K562 (cell line): ENCODE measurements around the gene AKAP13. TPM values are rescaled to one million over a fixed set of nuclear protein-coding genes. Genes with fewer than 3 reads are reported as not detected.

Source experiments
- ATAC-seq: fragments of 200-7000 bp; cut with Tn5 transposase; 3 replicates; pipeline ENCODE4 v1.9.1; 2020; ENCODE audit warnings: moderate library complexity
- BruUV-seq: library from RNA; stranded (reverse); fragments of 400-500 nt; replicated peaks from 2 replicates; lab custom pipeline; 2021; lab: Mats Ljungman, UMichigan
- CTCF ChIA-PET: fragments of 300-600 bp; formaldehyde crosslinking; extraction: SDS; loops from one replicate; lab custom pipeline; 2021; ENCODE audit warnings: low intra/inter-chr PET ratio; lab: Yijun Ruan, JAX
- POLR2A ChIA-PET: fragments of 300-600, 350-650 bp; sonication (Branson Sonifier 250); formaldehyde crosslinking; extraction: SDS; loops from one replicate; lab custom pipeline; 2021; ENCODE audit warnings: antibody characterized with exemption, inconsistent platforms; lab: Yijun Ruan, JAX
- DNase-seq, 4 experiments: peaks; one replicate each; pipeline versions ENCODE4 v3.0.0 to v3.0.0-alpha.2; 2011 to 2018; ENCODE audit warnings: low spot score in 3 of 4, mixed read lengths in 3 of 4; ENCODE audit errors: extremely low read depth in 1 of 4
- FAIRE-seq: peaks from 2 replicates; lab custom pipeline; 2011; peaks lifted over from hg19 to GRCh38; lab: Jason Lieb, UNC
- H2AFZ ChIP-seq: 2 replicates; pipeline ENCODE4 v1.6.0; 2011; ENCODE audit warnings: low read depth, low read length, control low read depth, inconsistent platforms
- H3K27ac ChIP-seq: fragments of 200-600 bp; 3 replicates; pipeline ENCODE4 v1.8.0; 2011; ENCODE audit warnings: low read depth, mild to moderate bottlenecking, control low read depth, inconsistent platforms, low read length, moderate library complexity, mixed read lengths; ENCODE audit errors: extremely low read depth
- H3K27me3 ChIP-seq, 2 experiments: fragments of 300-600 bp in 1 of 2; 2 replicates in 1 of 2; 3 replicates in 1 of 2; pipeline versions ENCODE4 v1.6.0 to v1.8.0; 2011; ENCODE audit warnings: inconsistent platforms in 2 of 2, low read length in 2 of 2, mild to moderate bottlenecking in 1 of 2, mixed read lengths in 1 of 2, moderate library complexity in 1 of 2; ENCODE audit not compliant: control insufficient read depth in 2 of 2, insufficient read depth in 2 of 2
- H3K36me3 ChIP-seq: fragments of 300-600 bp; 3 replicates; pipeline ENCODE4 v1.8.0; 2011; ENCODE audit warnings: mild to moderate bottlenecking, low read length, inconsistent platforms; ENCODE audit not compliant: control insufficient read depth, insufficient read depth
- H3K4me1 ChIP-seq, 2 experiments: fragments of 200-600 bp in 1 of 2; replicated peaks in 1 of 2; 2 replicates in 1 of 2; 3 replicates in 1 of 2; pipeline versions ENCODE4 v1.5.1 to v1.8.0; 2011; ENCODE audit warnings: inconsistent platforms in 2 of 2, low read length in 2 of 2, mild to moderate bottlenecking in 1 of 2, mixed read lengths in 1 of 2, moderate library complexity in 1 of 2; ENCODE audit not compliant: control insufficient read depth in 2 of 2, insufficient read depth in 2 of 2
- H3K4me2 ChIP-seq: 2 replicates; pipeline ENCODE4 v1.6.1; 2011; ENCODE audit warnings: low read length, control low read depth, inconsistent platforms, mixed read lengths; ENCODE audit not compliant: insufficient read depth
- H3K4me3 ChIP-seq: fragments of 200-600 bp; sonication (generic), shearing (Covaris generic); 2 replicates; pipeline ENCODE4 v1.5.1; 2016; ENCODE audit warnings: control low read depth, inconsistent platforms
- H3K79me2 ChIP-seq: fragments of 200-600 bp; 3 replicates; pipeline ENCODE4 v1.8.0; 2011; ENCODE audit warnings: low read length, inconsistent platforms; ENCODE audit not compliant: control insufficient read depth, insufficient read depth
- H3K9ac ChIP-seq, 2 experiments: 2 replicates each; pipeline versions ENCODE4 v1.6.0 to v1.6.1; 2011; ENCODE audit warnings: low read depth in 2 of 2, low read length in 2 of 2, control low read depth in 1 of 2, inconsistent platforms in 1 of 2, mild to moderate bottlenecking in 1 of 2, mixed read lengths in 1 of 2; ENCODE audit not compliant: insufficient read depth in 1 of 2
- H3K9me1 ChIP-seq: one replicate; pipeline ENCODE4 v1.6.0; 2011; ENCODE audit warnings: inconsistent platforms, mild to moderate bottlenecking, low read length, moderate library complexity; ENCODE audit not compliant: control insufficient read depth, insufficient read depth
- H3K9me3 ChIP-seq: replicated peaks from 2 replicates; pipeline ENCODE4 v1.5.1; 2011; ENCODE audit warnings: low read depth, low read length, inconsistent platforms; ENCODE audit not compliant: control insufficient read depth, insufficient read depth
- H4K20me1 ChIP-seq: replicated peaks from 2 replicates; pipeline ENCODE4 v1.6.1; 2011; ENCODE audit warnings: low read length, inconsistent platforms, mixed read lengths; ENCODE audit not compliant: control insufficient read depth, insufficient read depth
- ARID3A ChIP-seq: IDR thresholded peaks from 2 replicates; pipeline ENCODE4 v1.6.1; 2012; ENCODE audit warnings: low read depth, low read length, improper control_type of control experiment, borderline replicate concordance
- ELK1 ChIP-seq: sonication (generic); formaldehyde crosslinking; IDR thresholded peaks from 2 replicates; pipeline ENCODE4 v1.8.1; 2022; ENCODE audit warnings: missing genetic modification reagents
- FOXJ3 ChIP-seq: sonication (generic); formaldehyde crosslinking; IDR thresholded peaks from 2 replicates; pipeline ENCODE4 v1.4.0; 2020; ENCODE audit warnings: mild to moderate bottlenecking, missing genetic modification reagents
- GABPB2 ChIP-seq: fragments of 250-450 bp; sonication (Bioruptor Pico); conservative IDR thresholded peaks from 2 replicates; pipeline ENCODE4 v1.5.1; 2021; ENCODE audit warnings: mild to moderate bottlenecking
- NBN ChIP-seq: fragments of 450-650 bp; IDR thresholded peaks from 2 replicates; pipeline ENCODE4 v1.6.1; 2016; ENCODE audit warnings: low read depth, mild to moderate bottlenecking
- PHB ChIP-seq: fragments of 250-450 bp; sonication (Bioruptor Pico); IDR thresholded peaks from 2 replicates; pipeline ENCODE4 v1.5.0; 2021
- ZBTB12 ChIP-seq: fragments of 250-450 bp; sonication (Bioruptor Pico); IDR thresholded peaks from 2 replicates; pipeline ENCODE4 v1.4.0; 2020
- ZBTB43 ChIP-seq: sonication (generic); formaldehyde crosslinking; IDR thresholded peaks from 2 replicates; pipeline ENCODE4 v1.8.0; 2023; ENCODE audit warnings: mild to moderate bottlenecking, missing genetic modification reagents
- ZC3H4 ChIP-seq: sonication (generic); formaldehyde crosslinking; IDR thresholded peaks from 2 replicates; pipeline ENCODE4 v1.9.0; 2021; ENCODE audit warnings: missing genetic modification reagents, borderline replicate concordance
- ZKSCAN8 ChIP-seq: fragments of 200-800 bp; sonication (Bioruptor generic); IDR thresholded peaks from 2 replicates; pipeline ENCODE4 v1.6.1; 2016; ENCODE audit warnings: missing genetic modification characterization, missing compliant biosample characterization
- WGBS: fragments of 100-300 bp; shearing (Covaris generic); methylation state at CpG from one replicate; pipeline ENCODE4 v1.1.6; 2016; ENCODE audit warnings: low coverage, mixed read lengths; ENCODE audit not compliant: insufficient coverage; ENCODE audit errors: missing lambda C conversion rate; 5-methylcytosine and 5-hydroxymethylcytosine counted together
- in situ Hi-C: fragments of 300-500 bp; cut with MboI; formaldehyde crosslinking; loops from 4 replicates; pipeline ENCODE4 v1.15.0; 2018; ENCODE audit warnings: inconsistent platforms, mixed read lengths
- intact Hi-C: fragments of 100-400 bp; cut with micrococcal nuclease; formaldehyde crosslinking; loops from 2 replicates; pipeline ENCODE4 v1.14.2; 2022
- polyA plus RNA-seq, 8 experiments: library from polyadenylated mRNA; depleted of rRNA in 4 of 8; stranded (reverse) in 5 of 8; unstranded in 3 of 8; fragments of >200 nt; fragmentation: Nextera tagmentation in 2 of 8; fragmentation: Illumina TruSeq in 1 of 8; extraction: Ambion mirVana in 2 of 8; extraction: Trizol in 1 of 8; gene quantifications; 2 replicates each; pipeline versions ENCODE4 v1.2.1 to v1.2.3, GENCODE V29; 2011 to 2014; ENCODE audit warnings: inconsistent platforms in 1 of 8, missing spikeins in 1 of 8
- total RNA-seq, 7 experiments: library from RNA; depleted of rRNA in 6 of 7; stranded (reverse); fragments of >200 nt in 6 of 7; fragmentation: Illumina TruSeq in 2 of 7; extraction: Trizol in 2 of 7; gene quantifications; 2 replicates each; pipeline versions ENCODE4 v1.2.1 to v1.2.3, GENCODE V29; 2011 to 2021; ENCODE audit warnings: low replicate concordance in 1 of 7
- TF ChIP-seq, protein P1 (sequence below): fragments of 450-650 bp; conservative IDR thresholded peaks from 2 replicates; pipeline ENCODE4 v1.6.1; 2016; ENCODE audit warnings: missing genetic modification characterization, low read depth, mild to moderate bottlenecking, control low read depth, missing compliant biosample characterization
- TF ChIP-seq, protein P2 (sequence below): fragments of 450-650 bp; IDR thresholded peaks from 2 replicates; pipeline ENCODE4 v1.6.1; 2018; ENCODE audit not compliant: partially characterized antibody

Gene AKAP13
- total and polyA plus RNA-seq, 9 of the 15 experiments (the other 6 are each of a cell fraction or from before 2014, with no cell fraction given), result 0.03 to 1.7 (median 0.42) TPM

DNA sequence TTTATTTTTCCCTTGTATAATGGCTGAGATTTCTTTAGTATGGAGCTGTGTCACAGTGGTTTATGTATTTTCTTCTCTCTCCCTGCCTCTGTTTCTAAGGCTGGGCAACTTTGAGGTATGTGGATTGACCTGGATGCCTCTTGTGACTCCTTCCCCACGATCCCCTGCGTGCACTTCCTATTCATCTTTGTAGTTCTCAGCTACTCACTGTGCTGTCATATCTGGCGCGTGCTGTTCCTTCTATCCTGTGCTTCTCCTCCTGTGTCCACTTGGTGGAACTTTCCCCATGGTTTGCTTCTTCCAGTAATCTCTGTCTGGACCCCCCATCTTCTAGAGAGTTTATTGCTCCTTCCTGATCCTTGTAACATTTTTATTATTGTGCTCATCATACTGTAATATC, 97.3 kb downstream of the AKAP13 start:
- Histone ChIP-seq H3K36me3 (no peaks in the 10 kb centered on the region), H3K9ac (no peak overlapping the region), H2AFZ (no peak overlapping the region), H3K9me3 (no peaks in the 10 kb centered on the region), H3K79me2 (no peaks in the 10 kb centered on the region), H3K4me1 (no peaks in the 10 kb centered on the region), H3K4me2 (no peak overlapping the region), H3K27me3 (no peaks in the 10 kb centered on the region), H3K4me3 (no peak overlapping the region), H3K9me1 (no peaks in the 10 kb centered on the region), H3K27ac (no peak overlapping the region), H4K20me1 (no peaks in the 10 kb centered on the region)
- ChIA-PET CTCF (no interaction called here), POLR2A (no interaction called here)
- no TSS peak for BruUV-seq
- in situ Hi-C loops (no loop called here), intact Hi-C loops (no loop called here)
- ATAC-seq (no peak), FAIRE-seq (no peak), DNase-seq (no peak)
- 0% methylated on average over 4 of the region's 4 CpGs for WGBS
- no peak for TF ChIP-seq ZBTB43 (CRISPR knock-in tag)
- TF ChIP-seq NBN, result no peak
- TF ChIP-seq, protein P1, sequence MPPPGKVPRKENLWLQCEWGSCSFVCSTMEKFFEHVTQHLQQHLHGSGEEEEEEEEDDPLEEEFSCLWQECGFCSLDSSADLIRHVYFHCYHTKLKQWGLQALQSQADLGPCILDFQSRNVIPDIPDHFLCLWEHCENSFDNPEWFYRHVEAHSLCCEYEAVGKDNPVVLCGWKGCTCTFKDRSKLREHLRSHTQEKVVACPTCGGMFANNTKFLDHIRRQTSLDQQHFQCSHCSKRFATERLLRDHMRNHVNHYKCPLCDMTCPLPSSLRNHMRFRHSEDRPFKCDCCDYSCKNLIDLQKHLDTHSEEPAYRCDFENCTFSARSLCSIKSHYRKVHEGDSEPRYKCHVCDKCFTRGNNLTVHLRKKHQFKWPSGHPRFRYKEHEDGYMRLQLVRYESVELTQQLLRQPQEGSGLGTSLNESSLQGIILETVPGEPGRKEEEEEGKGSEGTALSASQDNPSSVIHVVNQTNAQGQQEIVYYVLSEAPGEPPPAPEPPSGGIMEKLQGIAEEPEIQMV (tag), result no peak
- no peak for TF ChIP-seq PHB (CRISPR knock-in tag)
- TF ChIP-seq, protein P2, sequence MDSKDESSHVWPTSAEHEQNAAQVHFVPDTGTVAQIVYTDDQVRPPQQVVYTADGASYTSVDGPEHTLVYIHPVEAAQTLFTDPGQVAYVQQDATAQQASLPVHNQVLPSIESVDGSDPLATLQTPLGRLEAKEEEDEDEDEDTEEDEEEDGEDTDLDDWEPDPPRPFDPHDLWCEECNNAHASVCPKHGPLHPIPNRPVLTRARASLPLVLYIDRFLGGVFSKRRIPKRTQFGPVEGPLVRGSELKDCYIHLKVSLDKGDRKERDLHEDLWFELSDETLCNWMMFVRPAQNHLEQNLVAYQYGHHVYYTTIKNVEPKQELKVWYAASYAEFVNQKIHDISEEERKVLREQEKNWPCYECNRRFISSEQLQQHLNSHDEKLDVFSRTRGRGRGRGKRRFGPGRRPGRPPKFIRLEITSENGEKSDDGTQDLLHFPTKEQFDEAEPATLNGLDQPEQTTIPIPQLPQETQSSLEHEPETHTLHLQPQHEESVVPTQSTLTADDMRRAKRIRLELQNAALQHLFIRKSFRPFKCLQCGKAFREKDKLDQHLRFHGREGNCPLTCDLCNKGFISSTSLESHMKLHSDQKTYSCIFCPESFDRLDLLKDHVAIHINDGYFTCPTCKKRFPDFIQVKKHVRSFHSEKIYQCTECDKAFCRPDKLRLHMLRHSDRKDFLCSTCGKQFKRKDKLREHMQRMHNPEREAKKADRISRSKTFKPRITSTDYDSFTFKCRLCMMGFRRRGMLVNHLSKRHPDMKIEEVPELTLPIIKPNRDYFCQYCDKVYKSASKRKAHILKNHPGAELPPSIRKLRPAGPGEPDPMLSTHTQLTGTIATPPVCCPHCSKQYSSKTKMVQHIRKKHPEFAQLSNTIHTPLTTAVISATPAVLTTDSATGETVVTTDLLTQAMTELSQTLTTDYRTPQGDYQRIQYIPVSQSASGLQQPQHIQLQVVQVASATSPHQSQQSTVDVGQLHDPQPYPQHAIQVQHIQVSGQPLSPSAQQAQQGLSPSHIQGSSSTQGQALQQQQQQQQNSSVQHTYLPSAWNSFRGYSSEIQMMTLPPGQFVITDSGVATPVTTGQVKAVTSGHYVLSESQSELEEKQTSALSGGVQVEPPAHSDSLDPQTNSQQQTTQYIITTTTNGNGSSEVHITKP, result no peak
- TF ChIP-seq FOXJ3, result no peak
- no peak for TF ChIP-seq ZBTB12
- TF ChIP-seq ZC3H4, result no peak
- no peak for TF ChIP-seq GABPB2
- TF ChIP-seq ZKSCAN8, result no peak
- TF ChIP-seq ARID3A, result no peak
- no peak for TF ChIP-seq ELK1 (CRISPR knock-in tag)
